GM21447 (cell line): ENCODE measurements around the gene ZCCHC14.
"Not testable (repeated sequence)": the region's sequence is repeated elsewhere in the genome, so short reads cannot be mapped to it uniquely, and the experiment has no call there.

Source experiments
- ATAC-seq: cut with Tn5 transposase; IDR thresholded peaks from one replicate; pipeline ENCODE4 v1.9.1; 2021; ENCODE audit not compliant: unreplicated experiment

Gene ZCCHC14

GRCh38 chr16:87525352-87525751 lies 32.5 kb upstream of the ZCCHC14 start:
- ATAC-seq: no peak

- ATAC-seq: no peak
These were observed 31.6 kb upstream of the ZCCHC14 start for GRCh38 chr16:87524407-87524806.

GRCh38 chr16:87523605-87524004 lies 30.8 kb upstream of the ZCCHC14 start:
- not testable (repeated sequence) for ATAC-seq

- not testable (repeated sequence) for ATAC-seq
These were observed 28.9 kb upstream of the ZCCHC14 start for GRCh38 chr16:87521764-87522163.

GRCh38 chr16:87519170-87519569 lies 26.3 kb upstream of the ZCCHC14 start:
- ATAC-seq: not testable (repeated sequence)

- not testable (repeated sequence) for ATAC-seq
These were observed 25.7 kb upstream of the ZCCHC14 start for GRCh38 chr16:87518430-87519051.

- not testable (repeated sequence) for ATAC-seq
These were observed 25.0 kb upstream of the ZCCHC14 start for GRCh38 chr16:87517610-87518429.

- no peak for ATAC-seq
These were observed 23.5 kb upstream of the ZCCHC14 start for GRCh38 chr16:87516361-87516760.

- no peak for ATAC-seq
These were observed 22.9 kb upstream of the ZCCHC14 start for GRCh38 chr16:87515475-87516330.

GRCh38 chr16:87509778-87510177 lies 17.0 kb upstream of the ZCCHC14 start:
- ATAC-seq: not testable (repeated sequence)

- no peak for ATAC-seq
These were observed 14.7 kb upstream of the ZCCHC14 start for GRCh38 chr16:87507351-87508069.

- ATAC-seq: no peak
These were observed 13.9 kb upstream of the ZCCHC14 start for GRCh38 chr16:87506423-87507350.

GRCh38 chr16:87505834-87506233 lies 13.0 kb upstream of the ZCCHC14 start:
- no peak for ATAC-seq

- not testable (repeated sequence) for ATAC-seq
These were observed 10.6 kb upstream of the ZCCHC14 start for GRCh38 chr16:87503232-87503937.

GRCh38 chr16:87502308-87502969 lies 9.6 kb upstream of the ZCCHC14 start:
- no peak for ATAC-seq

GRCh38 chr16:87501117-87501516 lies 8.3 kb upstream of the ZCCHC14 start:
- ATAC-seq: no peak

- no peak for ATAC-seq
These were observed 6.3 kb upstream of the ZCCHC14 start for GRCh38 chr16:87499189-87499486.

- ATAC-seq: no peak
These were observed 5.7 kb upstream of the ZCCHC14 start for GRCh38 chr16:87498324-87499188.
